Esophagus muscularis mucosa (tissue), 4 donors: Measurements from ENCODE around the gene XPNPEP2. TPM values are rescaled to one million over a fixed set of nuclear protein-coding genes. Genes with fewer than 3 reads are reported as not detected.

Source experiments
- DNase-seq: peaks from one replicate; pipeline ENCODE4 v3.0.0-alpha.2; 2017; ENCODE audit errors: extremely low spot score
- H3K27ac ChIP-seq, 4 donors: fragments of 200-600 bp; sonication (generic); replicated peaks in 1 of 4; 1 replicate in 3 of 4; 2 replicates in 1 of 4; pipeline ENCODE4 v1.5.1; 2016 to 2019; ENCODE audit warnings: mild to moderate bottlenecking in 1 of 4
- H3K27me3 ChIP-seq, 4 donors: fragments of 200-600 bp; sonication (generic); one replicate each; pipeline versions ENCODE4 v1.5.1 to v1.6.0; 2016 to 2019
- H3K36me3 ChIP-seq, 4 donors: fragments of 200-600 bp; sonication (generic); one replicate each; pipeline ENCODE4 v1.5.1; 2016 to 2019
- H3K4me1 ChIP-seq, 4 donors: fragments of 200-600 bp; sonication (generic); one replicate each; pipeline ENCODE4 v1.5.1; 2016 to 2019
- H3K4me3 ChIP-seq, 4 donors: fragments of 200-600 bp; sonication (generic); 1 replicate in 2 of 4; 2 replicates in 2 of 4; pipeline ENCODE4 v1.5.1; 2016 to 2019; ENCODE audit warnings: mild to moderate bottlenecking in 4 of 4, moderate library complexity in 1 of 4
- H3K9me3 ChIP-seq, 4 donors: fragments of 200-600 bp; sonication (generic); 1 replicate in 3 of 4; 2 replicates in 1 of 4; pipeline ENCODE4 v1.5.1; 2016 to 2019
- EP300 ChIP-seq: sonication (generic); formaldehyde crosslinking; IDR thresholded peaks from one replicate; pipeline ENCODE4 v1.6.1; 2017; ENCODE audit warnings: antibody characterized with exemption
- POLR2A ChIP-seq: fragments of 450-650 bp; IDR thresholded peaks from one replicate; pipeline ENCODE4 v1.6.1; 2017; ENCODE audit warnings: antibody characterized with exemption, moderate library complexity, mild to moderate bottlenecking, low read depth
- POLR2AphosphoS5 ChIP-seq, 2 donors: sonication (generic); formaldehyde crosslinking; IDR thresholded peaks; one replicate each; pipeline ENCODE4 v1.6.1; 2017; ENCODE audit warnings: antibody characterized with exemption in 2 of 2
- WGBS: methylation state at CpG from one replicate; pipeline ENCODE4 v1.1.5; 2018; 5-methylcytosine and 5-hydroxymethylcytosine counted together
- intact Hi-C: fragments of 100-400 bp; cut with DNase I; formaldehyde crosslinking; loops from one replicate; pipeline ENCODE4 v1.15.1; 2023
- total RNA-seq, 4 donors: library from RNA; depleted of rRNA; stranded (reverse); fragments of >200 nt; gene quantifications; one replicate each; pipeline versions ENCODE4 v1.1.0 to v1.2.1, GENCODE V29; 2016
- TF ChIP-seq, protein P1 (sequence below), 3 experiments: fragments of 200-600 bp in 2 of 3; fragments of 450-650 bp in 1 of 3; sonication (generic) in 2 of 3; IDR thresholded peaks; one replicate each; pipeline ENCODE4 v1.5.1; 2017 to 2019; ENCODE audit warnings: antibody characterized with exemption in 3 of 3, mild to moderate bottlenecking in 2 of 3, moderate library complexity in 1 of 3

The XPNPEP2 gene
- total RNA-seq, 4 donors from 2014 or later: 3.3 to 14.4 (median 5.0) TPM

DNA sequence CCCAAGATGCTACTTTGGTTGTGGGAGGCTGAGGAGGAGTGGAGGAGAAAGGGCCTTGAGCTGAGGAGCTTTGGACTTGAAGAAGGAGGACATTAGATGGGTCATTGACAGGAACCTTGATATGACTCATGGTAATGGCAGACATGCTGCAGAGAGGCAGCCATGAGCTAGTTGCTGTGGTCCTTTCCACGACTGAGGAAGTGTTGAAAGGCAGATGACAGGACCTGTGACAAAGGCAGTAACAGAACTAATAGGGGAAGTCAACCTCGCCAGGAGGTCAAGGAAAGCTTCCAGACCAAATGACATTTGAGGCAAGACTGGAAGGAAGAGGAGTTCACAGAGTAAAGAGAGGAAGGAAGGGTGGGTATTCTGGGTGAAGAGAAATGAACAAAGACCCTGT lies 7.6 kb upstream of the XPNPEP2 start:
- TF ChIP-seq EP300 (no peak), POLR2A (no peak), POLR2AphosphoS5 (IDR thresholded peaks at IDR 0.05) (no peak)
- TF ChIP-seq, protein P1, sequence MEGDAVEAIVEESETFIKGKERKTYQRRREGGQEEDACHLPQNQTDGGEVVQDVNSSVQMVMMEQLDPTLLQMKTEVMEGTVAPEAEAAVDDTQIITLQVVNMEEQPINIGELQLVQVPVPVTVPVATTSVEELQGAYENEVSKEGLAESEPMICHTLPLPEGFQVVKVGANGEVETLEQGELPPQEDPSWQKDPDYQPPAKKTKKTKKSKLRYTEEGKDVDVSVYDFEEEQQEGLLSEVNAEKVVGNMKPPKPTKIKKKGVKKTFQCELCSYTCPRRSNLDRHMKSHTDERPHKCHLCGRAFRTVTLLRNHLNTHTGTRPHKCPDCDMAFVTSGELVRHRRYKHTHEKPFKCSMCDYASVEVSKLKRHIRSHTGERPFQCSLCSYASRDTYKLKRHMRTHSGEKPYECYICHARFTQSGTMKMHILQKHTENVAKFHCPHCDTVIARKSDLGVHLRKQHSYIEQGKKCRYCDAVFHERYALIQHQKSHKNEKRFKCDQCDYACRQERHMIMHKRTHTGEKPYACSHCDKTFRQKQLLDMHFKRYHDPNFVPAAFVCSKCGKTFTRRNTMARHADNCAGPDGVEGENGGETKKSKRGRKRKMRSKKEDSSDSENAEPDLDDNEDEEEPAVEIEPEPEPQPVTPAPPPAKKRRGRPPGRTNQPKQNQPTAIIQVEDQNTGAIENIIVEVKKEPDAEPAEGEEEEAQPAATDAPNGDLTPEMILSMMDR (IDR thresholded peaks at IDR 0.05): no peak
- Histone ChIP-seq H3K4me1 (no peaks in the 10 kb centered on the region), H3K9me3 (no peaks in the 10 kb centered on the region), H3K27me3 (peaks cover 0 to 3% (median 0%) of the 10 kb centered on the region in 4 donors), H3K27ac (no peak overlapping the region), H3K4me3 (no peak overlapping the region), H3K36me3 (no peaks in the 10 kb centered on the region)
- DNase-seq: no peak
- WGBS: 33% methylated on average over 2 of the region's 2 CpGs
- intact Hi-C loops: no loop called here

DNA sequence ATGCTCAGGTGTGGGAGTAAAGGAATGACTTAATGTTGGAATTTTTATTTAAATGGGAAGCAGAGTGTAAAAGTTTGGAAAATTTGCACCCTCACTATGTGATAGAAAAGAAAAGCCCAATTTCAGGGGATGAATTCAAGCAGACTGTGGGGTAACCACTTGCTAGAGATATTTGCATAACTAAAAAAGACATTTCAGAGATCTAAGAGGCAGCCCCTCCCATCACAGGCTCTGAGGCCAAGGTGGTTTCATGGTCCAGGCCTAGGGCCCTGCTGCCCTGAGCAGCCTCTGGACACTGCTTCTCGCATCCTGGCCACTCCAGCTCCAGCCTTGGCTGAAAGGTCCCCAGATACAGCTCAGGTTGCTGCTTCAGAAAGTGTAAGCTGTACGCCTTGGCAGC lies 5.9 kb upstream of the XPNPEP2 start:
- no peak for TF ChIP-seq EP300
- no peak for TF ChIP-seq POLR2AphosphoS5 (IDR thresholded peaks at IDR 0.05)
- TF ChIP-seq POLR2A: no peak
- TF ChIP-seq, protein P1 (IDR thresholded peaks at IDR 0.05): no peak
- no peak overlapping the region for H3K4me3 ChIP-seq
- intact Hi-C loops: no loop called here
- WGBS: 56% methylated on average over 2 of the region's 2 CpGs
- DNase-seq: no peak
- H3K27me3 ChIP-seq: peaks cover 0 to 3% (median 0%) of the 10 kb centered on the region in 4 donors
- H3K36me3 ChIP-seq: no peaks in the 10 kb centered on the region
- no peaks in the 10 kb centered on the region for H3K9me3 ChIP-seq
- no peak overlapping the region for H3K27ac ChIP-seq
- H3K4me1 ChIP-seq: no peaks in the 10 kb centered on the region

DNA sequence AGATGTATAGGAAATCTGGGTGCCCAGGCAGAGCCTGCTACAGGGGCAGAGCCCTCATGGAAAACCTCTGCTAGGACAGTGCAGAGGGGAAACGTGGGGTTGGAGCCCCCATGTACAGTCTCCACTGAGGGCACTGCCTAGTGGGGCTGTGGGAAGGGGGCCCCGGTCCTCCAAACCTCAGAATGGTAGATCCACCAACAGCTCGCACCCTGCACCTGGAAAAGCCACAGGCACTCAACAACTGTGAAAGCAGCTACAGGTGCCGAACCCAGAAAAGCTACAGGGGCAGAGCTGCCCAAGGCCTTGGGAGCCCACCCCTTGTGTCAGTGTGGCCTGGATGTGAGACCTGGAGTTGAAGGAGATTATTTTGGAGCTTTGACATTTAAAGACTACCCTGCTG lies 5.4 kb upstream of the XPNPEP2 start:
- H3K27ac ChIP-seq: no peak overlapping the region
- DNase-seq: no peak
- H3K27me3 ChIP-seq: peaks cover 0 to 3% (median 0%) of the 10 kb centered on the region in 4 donors
- no peak overlapping the region for H3K4me3 ChIP-seq
- no peaks in the 10 kb centered on the region for H3K9me3 ChIP-seq
- H3K36me3 ChIP-seq: no peaks in the 10 kb centered on the region
- 40% methylated on average over 1 of the region's 4 CpGs for WGBS
- TF ChIP-seq EP300 (no peak), POLR2AphosphoS5 (IDR thresholded peaks at IDR 0.05) (no peak), POLR2A (no peak)
- TF ChIP-seq, protein P1 (IDR thresholded peaks at IDR 0.05): no peak
- intact Hi-C loops: no loop called here
- H3K4me1 ChIP-seq: no peaks in the 10 kb centered on the region

DNA sequence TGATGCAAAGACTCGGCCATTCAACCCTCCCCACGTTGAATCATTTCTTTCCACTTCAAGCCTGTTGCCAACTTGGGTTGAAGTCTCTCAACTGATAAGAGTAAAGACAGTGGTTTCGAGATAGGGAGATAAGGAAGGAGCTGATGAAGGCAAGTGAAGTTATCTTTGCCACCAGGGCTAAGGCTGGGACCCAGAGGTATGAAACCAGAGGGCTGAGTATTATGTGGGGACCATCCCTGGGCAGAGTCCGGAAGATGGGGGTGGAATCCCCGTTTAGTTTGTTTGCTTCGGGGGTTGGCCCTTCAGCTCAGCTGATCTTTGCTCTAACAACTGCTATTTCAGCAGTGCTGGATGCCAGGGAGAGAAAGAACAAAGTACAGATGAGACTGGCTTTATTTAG lies 2.3 kb upstream of the XPNPEP2 start:
- no peak for DNase-seq
- WGBS: 71% methylated on average over 6 of the region's 6 CpGs
- no peak overlapping the region for H3K27ac ChIP-seq
- no peaks in the 10 kb centered on the region for H3K4me1 ChIP-seq
- no peaks in the 10 kb centered on the region for H3K36me3 ChIP-seq
- H3K9me3 ChIP-seq: no peaks in the 10 kb centered on the region
- TF ChIP-seq EP300: no peak
- TF ChIP-seq POLR2A: no peak
- TF ChIP-seq, protein P1 (IDR thresholded peaks at IDR 0.05): no peak
- TF ChIP-seq POLR2AphosphoS5 (IDR thresholded peaks at IDR 0.05): no peak
- intact Hi-C loops: no loop called here
- H3K27me3 ChIP-seq: no peaks in the 10 kb centered on the region
- no peak overlapping the region for H3K4me3 ChIP-seq

DNA sequence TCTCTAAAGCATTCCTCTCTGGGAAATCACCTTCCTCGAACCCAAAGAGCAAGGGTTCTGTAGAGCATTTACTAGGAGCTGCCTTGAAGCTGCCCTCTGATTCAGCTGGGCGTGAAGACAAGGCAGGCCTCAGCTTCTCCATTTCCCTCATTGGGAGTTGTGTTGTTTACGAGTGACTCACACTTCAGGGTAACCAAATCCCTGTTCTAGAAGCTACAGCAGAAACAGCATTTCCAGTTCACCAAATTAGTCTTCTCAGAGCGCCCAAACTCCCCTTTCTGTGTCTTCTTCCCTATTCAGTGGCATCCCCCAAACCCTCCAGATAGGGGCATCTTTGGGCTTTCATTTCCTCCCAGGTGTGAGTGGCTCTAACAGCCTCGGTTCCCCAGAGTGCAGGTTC lies 863 bp upstream of the XPNPEP2 start:
- no peaks in the 10 kb centered on the region for H3K9me3 ChIP-seq
- intact Hi-C loops: no loop called here
- no peak for DNase-seq
- no peaks in the 10 kb centered on the region for H3K27me3 ChIP-seq
- TF ChIP-seq POLR2A (no peak), POLR2AphosphoS5 (IDR thresholded peaks at IDR 0.05) (no peak), EP300 (no peak)
- TF ChIP-seq, protein P1 (IDR thresholded peaks at IDR 0.05): no peak
- no peaks in the 10 kb centered on the region for H3K36me3 ChIP-seq
- peak overlapping the region in 3 of 4 donors; percentile 45 to 55 (median 50) for H3K27ac ChIP-seq
- no peak overlapping the region for H3K4me3 ChIP-seq
- no peaks in the 10 kb centered on the region for H3K4me1 ChIP-seq
- 60% methylated on average over 5 of the region's 5 CpGs for WGBS
